HG03280 (cell line): ENCODE results near the gene CAMK1D.
"Not testable (repeated sequence)": the region's sequence is repeated elsewhere in the genome, so short reads cannot be mapped to it uniquely, and the experiment has no call there.

Experiments
- ATAC-seq: cut with Tn5 transposase; IDR thresholded peaks from one replicate; pipeline ENCODE4 v1.9.1; 2021; ENCODE audit warnings: mild to moderate bottlenecking, moderate library complexity; ENCODE audit not compliant: unreplicated experiment

The CAMK1D gene

DNA sequence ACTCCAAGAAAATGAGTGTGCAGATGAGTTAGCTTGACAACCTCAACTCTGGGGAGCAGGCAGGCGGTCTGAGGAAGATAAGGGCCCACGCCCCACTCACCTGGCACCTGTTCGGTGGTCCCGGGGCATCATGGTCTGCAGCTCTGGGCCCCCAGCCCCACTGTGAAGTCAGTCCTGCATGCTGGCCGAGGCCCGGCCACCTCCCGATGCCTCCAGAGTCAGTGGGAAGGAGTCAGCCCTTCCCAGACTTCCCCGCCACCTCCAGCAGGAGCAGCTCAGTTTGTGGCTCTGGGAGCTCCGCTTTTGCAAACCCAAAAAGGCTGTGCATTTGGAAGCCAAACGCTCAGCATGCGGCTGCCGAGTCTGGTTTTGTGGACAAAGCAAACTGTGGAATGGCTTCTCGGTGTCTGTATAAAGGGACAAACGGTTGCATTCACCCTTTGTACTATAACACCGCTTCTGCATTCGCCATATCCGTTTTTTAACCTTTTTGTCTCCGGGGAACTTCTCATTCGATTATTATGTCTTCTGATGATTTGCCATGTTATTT lies 484.8 kb downstream of the CAMK1D start:
- ATAC-seq, result no peak

DNA sequence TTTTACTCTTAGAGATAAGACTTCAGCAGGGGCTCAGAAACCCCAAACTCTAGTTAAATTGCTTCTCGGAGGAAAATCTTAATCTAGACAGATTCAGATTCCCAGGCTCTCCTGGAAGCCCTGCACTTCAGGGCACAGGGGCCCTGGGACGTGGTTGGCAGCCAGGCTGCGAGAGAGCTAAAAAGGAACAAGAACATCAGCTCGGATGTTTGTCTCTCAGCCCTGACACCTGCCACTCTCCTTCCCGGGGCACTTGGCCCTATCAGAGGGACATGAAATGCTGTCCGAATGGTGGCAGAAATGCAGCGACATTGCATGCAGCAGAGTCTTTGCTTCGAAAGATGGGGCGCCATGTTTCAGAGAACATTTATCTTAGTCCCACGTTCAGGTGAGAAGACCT lies 485.4 kb downstream of the CAMK1D start:
- ATAC-seq, result no peak

DNA sequence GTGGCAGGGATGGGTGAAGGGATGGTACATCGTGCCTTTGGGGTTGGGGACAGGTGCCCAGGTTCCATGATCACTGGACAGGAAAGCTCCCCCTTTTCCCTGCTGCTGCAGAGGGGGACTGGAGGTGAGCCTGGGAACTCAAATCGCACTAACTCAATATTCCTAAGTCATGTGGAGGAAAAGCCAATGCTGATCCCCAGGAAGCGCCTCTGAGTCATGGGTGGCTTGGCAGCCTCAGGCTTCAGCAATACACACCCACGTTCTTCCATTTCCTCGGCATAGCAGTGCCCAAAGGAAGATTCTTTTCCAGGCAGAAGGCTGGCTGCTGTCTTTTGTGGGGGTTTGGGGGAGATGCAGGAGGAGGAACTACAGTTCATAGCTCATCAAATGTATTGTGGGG lies 486.4 kb downstream of the CAMK1D start:
- ATAC-seq, result no peak

DNA sequence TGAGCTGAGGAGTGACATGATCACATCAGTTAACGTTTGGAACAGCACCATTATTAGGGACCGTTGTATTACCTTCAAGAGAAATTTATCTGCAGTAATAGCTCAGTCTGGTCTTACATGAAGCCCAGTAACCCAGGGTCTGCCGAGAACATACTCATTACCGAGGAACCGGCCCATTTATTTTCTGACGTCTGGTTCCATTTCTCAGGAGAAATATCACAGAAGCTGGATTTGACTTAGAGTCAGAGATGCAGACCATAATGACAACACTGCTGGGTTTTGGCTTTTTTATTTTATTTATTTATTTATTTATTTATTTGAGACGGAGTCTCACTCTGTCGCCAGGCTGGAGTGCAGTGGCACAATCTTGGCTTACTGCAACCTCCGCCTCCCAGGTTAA lies 489.0 kb downstream of the CAMK1D start:
- ATAC-seq, result no peak

DNA sequence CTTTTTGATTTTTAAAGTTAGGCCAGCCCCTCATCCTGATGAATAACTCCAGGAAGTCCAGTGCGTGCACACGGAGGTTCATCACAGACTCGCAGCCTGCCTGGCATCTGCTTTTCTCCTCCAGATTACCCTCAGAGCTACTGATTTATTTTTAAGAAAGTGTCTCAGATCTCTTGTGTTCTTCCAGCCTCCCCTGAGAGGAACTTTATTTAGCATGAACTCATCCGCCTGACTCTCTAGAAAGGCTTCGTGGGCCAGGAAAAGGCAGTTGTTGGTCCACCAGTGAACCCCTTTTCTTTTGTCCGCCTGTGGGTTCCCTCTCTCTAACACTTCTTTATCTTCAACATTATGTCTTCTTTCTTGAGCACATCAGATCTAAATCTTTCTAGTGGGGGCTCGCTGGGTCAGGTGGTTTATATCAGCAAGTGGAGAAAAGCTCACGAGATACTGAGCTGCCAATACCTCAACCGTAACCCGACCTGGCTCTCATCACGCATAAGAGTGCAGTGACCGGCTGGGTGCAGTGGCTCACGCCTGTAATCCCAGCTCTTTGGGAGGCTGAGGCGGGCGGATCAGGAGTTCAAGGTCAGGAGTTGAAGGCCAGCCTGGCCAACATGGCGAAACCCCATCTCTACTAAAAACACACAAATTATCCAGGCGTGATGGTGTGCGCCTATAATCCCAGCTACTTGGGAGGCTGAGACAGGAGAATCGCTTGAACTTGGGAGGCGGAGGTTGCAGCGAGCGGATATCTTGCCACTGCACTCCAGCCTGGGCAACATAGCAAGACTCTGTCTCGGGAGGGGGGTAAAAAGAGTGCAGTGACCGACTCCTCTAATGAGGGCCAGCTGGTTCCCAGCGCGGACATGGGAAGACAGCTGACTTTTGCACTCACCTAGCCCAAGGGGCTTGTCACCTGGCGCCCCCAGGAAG lies 489.9 kb downstream of the CAMK1D start:
- no peak for ATAC-seq

DNA sequence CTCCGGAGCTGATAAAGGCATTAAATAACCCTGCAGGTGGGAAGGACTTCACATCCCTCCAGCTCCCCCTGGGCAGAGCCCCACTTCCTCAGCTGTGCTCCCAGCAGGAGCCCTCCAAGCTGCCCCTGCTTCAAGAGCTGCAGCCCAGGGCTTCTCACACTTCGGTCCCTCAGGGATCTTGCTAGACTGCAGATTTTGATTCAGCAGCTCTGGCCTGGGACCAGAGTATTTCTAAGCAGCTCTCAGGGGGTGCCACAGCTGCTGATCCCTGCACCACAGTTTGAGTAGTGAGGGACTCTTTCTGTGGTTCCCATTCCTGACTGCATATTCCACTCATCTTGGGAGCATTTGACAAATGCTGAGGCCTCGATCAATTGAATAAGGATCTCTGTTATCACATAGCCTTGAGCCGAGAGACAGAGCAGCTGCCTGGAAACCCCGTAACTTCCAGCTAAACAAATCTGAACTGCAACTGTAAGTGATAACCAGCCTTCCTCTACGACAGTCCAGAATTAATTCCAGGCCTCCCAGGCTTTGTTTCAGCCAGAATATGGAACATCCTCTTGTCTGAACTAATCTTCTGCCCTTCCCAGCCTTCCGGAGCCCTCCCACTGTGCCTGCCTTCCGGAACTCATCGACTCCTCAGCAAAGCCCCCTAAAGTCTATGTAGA lies 490.7 kb downstream of the CAMK1D start:
- no peak for ATAC-seq

DNA sequence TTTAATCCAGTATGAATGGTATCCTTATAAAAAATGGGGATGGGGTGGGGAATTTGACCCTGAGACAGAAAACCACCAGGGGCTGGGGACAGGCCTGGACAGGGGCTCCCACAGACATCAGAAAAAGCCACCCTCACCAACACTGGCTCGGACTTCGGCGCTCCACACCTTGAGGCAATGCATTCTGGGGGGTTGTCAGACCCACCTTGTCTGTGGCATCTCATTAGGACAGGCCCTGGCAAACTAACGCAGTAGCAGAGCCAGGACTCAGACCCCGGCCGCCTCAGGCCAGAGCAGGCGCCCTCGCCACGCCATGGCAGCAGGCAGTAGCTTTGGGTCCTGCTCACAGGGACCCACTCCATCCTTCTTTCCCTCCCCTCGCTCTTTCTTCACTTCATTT lies 492.1 kb downstream of the CAMK1D start:
- ATAC-seq, result no peak

DNA sequence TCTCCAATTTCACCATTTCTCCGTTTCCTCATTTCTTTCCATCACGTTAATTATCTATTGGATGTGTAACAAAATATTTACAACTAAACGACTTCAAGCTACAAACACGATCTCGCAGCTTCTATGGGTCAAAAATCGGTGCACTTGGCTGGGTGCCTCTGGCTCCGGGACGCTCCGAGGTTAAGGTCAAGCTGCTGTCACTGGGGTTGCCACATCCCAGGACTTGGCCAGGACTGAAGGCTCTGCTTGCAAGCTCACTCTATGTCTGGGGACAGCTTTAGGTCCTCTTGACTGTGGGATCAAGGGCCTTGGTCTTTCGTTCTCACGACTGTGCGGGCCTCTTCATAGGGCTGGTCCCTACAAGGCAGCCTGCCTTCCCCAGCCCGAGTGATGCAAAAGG lies 492.5 kb downstream of the CAMK1D start:
- ATAC-seq, result no peak

DNA sequence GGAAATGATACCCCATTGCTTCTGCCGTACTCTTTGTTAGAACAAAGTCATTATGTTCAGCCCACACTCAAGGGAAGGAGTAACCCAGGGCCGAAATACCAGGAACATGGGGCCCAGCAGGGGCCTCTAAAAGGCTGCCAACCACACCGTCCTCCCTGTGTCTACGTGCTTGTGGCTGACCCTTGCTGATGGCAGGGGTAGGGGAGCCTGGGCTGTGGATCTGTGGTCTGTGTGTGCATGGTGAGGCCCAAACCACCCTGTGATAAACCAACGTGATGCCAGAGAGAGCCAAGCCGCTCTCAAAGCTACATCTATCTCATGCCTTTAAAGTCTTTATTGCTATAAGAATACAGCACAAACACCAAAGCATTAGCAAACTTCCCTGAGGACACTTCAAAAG lies 493.0 kb downstream of the CAMK1D start:
- no peak for ATAC-seq

DNA sequence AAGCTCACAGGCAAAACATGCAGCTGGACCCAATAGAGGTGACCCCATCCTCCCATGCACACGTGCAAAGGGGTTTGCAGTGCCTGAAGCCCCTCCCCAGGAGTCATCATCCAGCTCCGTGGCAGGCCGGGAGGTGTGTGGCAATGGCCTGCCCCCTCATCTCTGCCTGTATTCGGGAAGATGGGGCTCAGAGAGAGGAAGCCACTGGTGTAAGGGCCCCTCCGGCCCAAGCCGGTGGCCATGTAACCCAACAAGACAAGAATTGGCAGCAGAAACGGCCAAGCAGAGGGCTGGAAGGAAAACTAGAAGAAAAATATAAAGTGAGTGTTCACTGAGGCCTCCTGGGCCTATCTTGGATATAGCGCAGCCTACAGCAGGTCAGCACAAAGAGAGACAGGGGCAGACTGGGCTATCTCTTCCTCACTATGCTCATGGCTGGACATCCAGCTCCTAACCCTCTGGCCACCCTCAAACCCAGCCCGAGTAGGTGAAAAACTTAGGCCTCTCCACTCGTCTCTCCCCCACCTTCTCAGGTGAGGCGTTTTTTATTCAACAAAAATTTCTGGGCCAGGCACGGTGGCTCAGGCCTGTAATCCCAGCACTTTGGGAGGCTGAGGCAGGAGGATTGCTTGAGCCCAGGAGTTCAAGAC lies 494.1 kb downstream of the CAMK1D start:
- no peak for ATAC-seq

DNA sequence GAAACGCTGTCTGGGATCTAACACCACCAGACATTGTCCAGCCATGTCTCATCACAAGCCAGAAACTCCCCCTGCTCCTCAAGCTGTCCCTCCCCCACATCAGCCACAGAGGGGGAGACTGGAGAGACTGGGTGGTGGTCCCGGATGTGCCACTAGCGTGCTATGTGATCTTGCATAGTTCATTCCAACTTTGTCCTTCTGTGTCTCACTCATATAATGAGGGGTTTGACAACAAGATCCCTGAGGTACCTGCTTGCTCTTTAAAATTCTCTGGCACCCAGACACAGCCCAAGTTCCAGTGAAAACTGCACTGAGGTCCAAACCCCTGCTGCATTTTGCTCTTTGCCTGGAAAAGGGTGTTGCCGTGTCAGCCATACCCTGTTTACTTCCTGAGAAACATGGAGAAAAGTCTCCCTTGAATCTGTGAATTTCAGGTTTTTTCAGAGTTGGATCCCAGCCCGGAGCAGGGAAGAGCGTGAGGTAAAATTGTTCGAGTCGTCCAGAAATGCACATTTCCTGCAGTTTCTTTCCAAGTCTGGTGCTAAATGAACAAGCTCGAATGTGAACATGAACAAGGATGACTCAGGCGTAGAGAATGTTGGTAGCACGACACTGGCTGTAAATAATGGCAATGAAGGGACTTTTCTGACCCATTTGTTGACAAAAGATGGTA lies 495.6 kb downstream of the CAMK1D start:
- no peak for ATAC-seq

DNA sequence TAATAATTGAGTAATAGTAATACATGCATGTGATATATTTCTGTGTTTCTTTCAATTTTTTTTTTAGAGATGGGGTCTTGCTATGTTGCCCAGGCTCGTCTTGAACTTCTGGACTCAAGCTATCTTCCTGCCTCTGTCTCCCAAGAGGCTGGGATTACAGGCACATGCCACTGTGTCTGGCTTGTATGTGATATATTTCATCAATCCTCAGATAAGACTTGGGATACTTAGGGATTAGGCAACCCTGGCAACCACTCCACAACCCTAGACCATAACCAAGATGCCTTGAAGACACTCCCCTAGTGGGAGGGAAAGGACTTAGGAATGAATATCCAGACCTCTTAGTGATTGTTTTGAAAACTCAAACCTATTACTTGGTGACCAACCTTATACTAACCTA lies 497.4 kb downstream of the CAMK1D start:
- ATAC-seq, result no peak

DNA sequence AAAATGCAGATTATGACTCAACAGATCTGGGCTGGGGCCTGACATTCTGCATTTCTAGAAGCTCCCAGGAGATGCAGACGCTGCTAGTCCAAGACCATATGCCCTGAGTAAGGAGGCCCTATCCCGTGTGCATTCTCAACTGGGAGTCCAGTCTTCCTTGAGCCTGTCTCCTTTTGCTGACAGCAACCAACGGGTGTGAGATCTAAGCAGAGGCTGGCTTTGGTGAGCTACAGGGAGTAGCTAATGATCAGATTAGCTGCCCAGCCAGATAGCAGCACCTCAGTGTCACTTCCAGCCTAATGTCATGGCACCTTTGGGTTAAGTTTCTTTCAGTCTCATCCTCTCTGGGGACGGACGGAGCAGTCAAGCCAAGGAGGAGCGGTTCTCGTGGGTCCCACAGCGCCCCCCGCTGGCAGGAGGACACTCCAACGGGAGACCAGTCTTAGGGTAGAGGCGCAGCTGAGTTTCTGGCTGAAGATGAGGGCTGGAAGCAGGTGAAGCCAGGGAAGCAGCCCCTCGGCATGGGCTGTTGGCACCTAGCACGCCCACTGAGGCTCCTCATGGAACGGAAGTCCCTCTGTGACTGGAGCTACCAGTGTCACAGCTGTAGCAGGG lies 498.1 kb downstream of the CAMK1D start:
- ATAC-seq, result no peak

DNA sequence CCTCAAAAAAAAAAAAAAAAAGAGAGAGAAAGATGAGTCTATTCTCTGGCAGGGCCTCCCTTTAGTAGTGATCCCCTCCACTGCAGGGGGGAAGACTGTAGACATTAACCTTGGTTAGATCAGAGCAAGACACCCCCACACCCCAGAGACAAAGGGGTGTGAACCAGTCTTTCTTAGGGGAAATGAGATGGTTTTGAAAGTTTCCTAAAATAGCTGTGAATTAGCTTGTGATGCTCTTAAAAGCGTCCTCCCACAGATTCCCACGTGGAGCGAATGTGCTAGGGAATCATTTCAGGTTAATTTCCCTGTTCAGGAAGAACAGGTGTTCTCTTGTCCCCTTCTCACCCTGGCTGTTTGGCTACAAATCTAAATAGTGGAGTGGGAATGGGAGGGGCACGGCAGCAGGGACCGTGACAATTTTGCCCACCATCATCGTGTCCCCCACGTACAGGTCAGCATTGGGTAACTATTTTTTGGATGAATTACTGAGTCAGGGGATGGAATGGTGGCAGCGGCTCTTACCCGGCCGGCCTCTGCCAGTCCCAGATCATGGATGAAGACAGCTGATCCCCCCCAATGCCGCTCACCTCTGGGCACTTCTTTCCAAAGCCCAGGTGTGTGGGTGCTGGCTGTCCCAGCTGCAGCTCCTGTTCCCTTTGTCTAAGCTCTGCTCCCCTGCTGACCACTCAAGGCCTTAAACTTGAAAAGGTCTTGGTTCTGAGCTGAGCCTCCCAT lies 499.3 kb downstream of the CAMK1D start:
- ATAC-seq, result no peak

DNA sequence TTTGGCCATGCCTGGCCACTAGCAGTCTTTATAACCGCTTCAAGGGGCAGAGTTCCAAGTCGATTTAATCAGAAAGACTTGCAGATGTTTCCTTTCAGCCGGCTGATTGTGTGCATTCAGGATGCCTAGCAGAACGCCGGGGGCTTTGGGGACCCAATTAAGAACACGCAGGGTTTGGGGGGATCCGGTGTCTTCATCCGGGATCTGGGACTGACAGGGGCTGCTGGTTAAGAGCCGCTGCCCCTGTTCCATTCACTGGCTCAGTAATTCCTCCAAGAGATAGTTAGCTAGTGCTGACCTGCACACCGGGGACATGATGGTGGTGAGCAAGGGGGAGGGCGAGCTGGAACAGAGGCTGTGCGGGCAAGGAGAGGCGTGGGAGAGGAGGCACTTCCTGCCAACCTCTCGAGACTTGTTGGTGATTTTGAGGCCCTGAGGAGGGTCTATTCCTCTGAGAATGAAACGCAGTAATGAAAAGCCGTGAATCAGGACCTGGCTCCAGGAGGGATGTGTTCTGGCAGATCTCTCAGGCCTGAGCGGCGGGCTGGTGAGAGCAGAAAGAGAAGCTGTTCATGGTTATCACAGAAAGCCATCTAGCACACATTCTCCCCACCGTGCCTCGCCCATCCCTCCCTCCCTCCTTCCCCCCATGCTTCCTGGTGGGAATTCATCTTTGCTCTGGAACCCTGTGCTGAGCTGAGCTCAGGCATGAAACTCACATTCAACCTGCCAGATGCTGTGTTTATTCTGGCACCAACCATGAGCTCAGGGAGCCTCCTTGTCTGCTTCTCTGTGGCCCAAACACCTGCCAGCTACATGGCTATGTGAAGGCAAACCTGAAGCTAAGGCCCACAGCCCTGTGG lies 500.2 kb downstream of the CAMK1D start:
- ATAC-seq, result no peak

DNA sequence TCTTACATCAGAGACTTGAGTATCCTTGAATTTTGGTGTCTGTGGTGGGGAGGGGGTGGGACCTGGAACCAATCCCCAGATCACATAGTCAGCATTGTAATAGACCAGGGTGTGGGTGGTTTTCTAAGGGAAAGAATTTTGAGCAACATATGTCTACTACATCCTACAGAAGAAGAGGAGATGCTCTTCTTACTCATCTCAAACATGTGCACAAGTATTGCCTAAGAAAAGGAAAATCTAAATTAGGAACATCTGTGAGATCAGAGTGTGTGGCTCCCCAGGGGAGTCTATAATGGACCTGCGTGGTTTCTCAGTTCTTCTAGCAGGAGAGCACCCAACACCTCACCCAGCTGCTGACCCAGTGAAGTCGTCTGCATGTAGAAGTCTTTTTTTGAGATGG lies 503.3 kb downstream of the CAMK1D start:
- ATAC-seq, result no peak

DNA sequence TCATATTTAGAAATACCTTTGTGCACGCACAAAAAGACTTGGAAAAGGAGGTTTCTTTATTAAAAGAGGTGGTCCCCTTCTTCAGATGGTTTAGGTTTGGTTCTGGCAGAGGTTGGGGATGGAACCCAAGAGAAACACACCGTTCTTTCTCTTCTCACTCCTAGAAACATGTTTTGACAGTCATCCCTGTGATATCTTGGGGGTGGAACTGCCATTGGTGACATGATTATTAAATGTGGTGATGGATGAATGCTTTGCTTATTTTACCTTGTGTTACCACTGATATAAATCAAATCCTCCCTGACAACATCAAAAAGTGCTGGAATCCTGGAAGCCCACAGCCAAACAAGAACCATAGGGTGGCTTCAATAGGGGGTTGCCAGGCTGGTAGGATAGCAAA lies 505.6 kb downstream of the CAMK1D start:
- no peak for ATAC-seq

DNA sequence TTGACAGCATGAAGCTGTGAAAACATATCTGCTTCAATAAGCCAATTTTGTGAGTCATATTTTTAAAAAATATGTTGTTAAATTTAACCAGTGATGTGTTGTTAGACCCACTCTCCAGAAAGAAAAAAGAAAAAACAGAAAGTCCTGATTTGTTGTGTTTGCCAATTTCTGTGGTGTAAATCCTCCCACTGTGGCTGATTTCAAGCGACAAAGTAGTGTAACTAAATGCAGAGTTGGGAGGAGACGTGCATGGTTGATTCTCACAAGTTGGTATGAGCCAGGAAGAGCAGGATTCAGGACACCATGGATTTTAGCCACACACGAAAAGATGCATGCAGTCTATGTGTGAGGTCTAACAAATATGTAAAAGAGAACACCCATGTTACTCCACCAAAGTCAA lies 513.1 kb downstream of the CAMK1D start:
- no peak for ATAC-seq

DNA sequence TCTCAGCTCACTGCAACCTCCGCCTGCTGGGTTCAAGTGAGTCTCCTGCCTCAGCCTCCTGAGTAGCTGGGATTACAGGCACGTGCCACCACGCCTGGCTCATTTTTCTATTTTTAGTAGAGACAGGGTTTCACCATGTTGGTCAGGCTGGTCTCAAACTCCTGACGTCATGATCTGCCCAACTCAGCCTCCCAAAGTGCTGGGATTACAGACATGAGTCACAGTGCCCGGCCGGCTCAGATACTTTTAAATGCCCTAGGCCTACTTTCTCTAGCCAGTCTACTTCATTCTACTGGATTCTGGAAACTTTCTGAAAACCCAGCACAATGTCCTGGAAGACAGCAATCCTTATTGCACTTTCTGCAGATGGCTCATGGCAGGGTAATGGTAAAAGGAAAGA lies 516.2 kb downstream of the CAMK1D start:
- not testable (repeated sequence) for ATAC-seq
